Measurements from ENCODE around the gene JUNB.
"Not testable (repeated sequence)": the region's sequence is repeated elsewhere in the genome, so short reads cannot be mapped to it uniquely, and the experiment has no call there.

JUNB gene

GRCh38 chr19:12792853-12793289, 1.6 kb downstream of the JUNB start:
- H3K4me1 ChIP-seq (ENCODE audit: control insufficient read depth, insufficient read depth, low read length), result peaks cover 22% of the 10 kb centered on the region
- peaks cover 3% of the 10 kb centered on the region for H3K27me3 ChIP-seq (ENCODE audit: control insufficient read depth, insufficient read depth, low read length)
- H3K9me3 ChIP-seq (ENCODE audit: control insufficient read depth, insufficient read depth, low read length), result no peaks in the 10 kb centered on the region
- peak overlapping the region; percentile 37 for H3K9ac ChIP-seq (ENCODE audit: low read depth, low read length)
- peak overlapping the region; percentile 87 for H3K4me3 ChIP-seq (ENCODE audit: low read depth, low read length)
- no peaks in the 10 kb centered on the region for H3K36me3 ChIP-seq (ENCODE audit: control insufficient read depth, insufficient read depth, low read length)

- Histone ChIP-seq H3K27me3 (ENCODE audit: control insufficient read depth, insufficient read depth, low read length) (peaks cover 3% of the 10 kb centered on the region), H3K9me3 (ENCODE audit: control insufficient read depth, insufficient read depth, low read length) (no peaks in the 10 kb centered on the region), H3K4me1 (ENCODE audit: control insufficient read depth, insufficient read depth, low read length) (peaks cover 16% of the 10 kb centered on the region), H3K9ac (ENCODE audit: low read depth, low read length) (no peak overlapping the region), H3K36me3 (ENCODE audit: control insufficient read depth, insufficient read depth, low read length) (no peaks in the 10 kb centered on the region), H3K4me3 (ENCODE audit: low read depth, low read length) (peak overlapping the region; percentile 87)
These were observed 2.3 kb downstream of the JUNB start for GRCh38 chr19:12793290-12794195.

- peaks cover 16% of the 10 kb centered on the region for H3K4me1 ChIP-seq (ENCODE audit: control insufficient read depth, insufficient read depth, low read length)
- H3K9me3 ChIP-seq (ENCODE audit: control insufficient read depth, insufficient read depth, low read length), result no peaks in the 10 kb centered on the region
These were observed 3.1 kb downstream of the JUNB start for GRCh38 chr19:12794196-12794941.

GRCh38 chr19:12794971-12795381, 3.7 kb downstream of the JUNB start:
- Histone ChIP-seq H3K4me3 (ENCODE audit: low read depth, low read length) (no peak overlapping the region), H3K27me3 (ENCODE audit: control insufficient read depth, insufficient read depth, low read length) (peaks cover 3% of the 10 kb centered on the region), H3K4me1 (ENCODE audit: control insufficient read depth, insufficient read depth, low read length) (peaks cover 16% of the 10 kb centered on the region), H3K36me3 (ENCODE audit: control insufficient read depth, insufficient read depth, low read length) (peaks cover 8% of the 10 kb centered on the region), H3K9me3 (ENCODE audit: control insufficient read depth, insufficient read depth, low read length) (no peaks in the 10 kb centered on the region), H3K9ac (ENCODE audit: low read depth, low read length) (no peak overlapping the region)

More at GRCh38 chr19:12794196-12794941, 3.1 kb downstream of the JUNB start:
- H3K36me3 ChIP-seq (ENCODE audit: control insufficient read depth, insufficient read depth, low read length), result peaks cover 2% of the 10 kb centered on the region
- peaks cover 3% of the 10 kb centered on the region for H3K27me3 ChIP-seq (ENCODE audit: control insufficient read depth, insufficient read depth, low read length)
- H3K4me3 ChIP-seq (ENCODE audit: low read depth, low read length), result peak overlapping the region; percentile 49
- H3K9ac ChIP-seq (ENCODE audit: low read depth, low read length), result no peak overlapping the region

- Histone ChIP-seq H3K27me3 (ENCODE audit: control insufficient read depth, insufficient read depth, low read length) (no peaks in the 10 kb centered on the region), H3K36me3 (ENCODE audit: control insufficient read depth, insufficient read depth, low read length) (peaks cover 17% of the 10 kb centered on the region), H3K4me3 (ENCODE audit: low read depth, low read length) (peak overlapping the region; percentile 28), H3K9me3 (ENCODE audit: control insufficient read depth, insufficient read depth, low read length) (no peaks in the 10 kb centered on the region), H3K4me1 (ENCODE audit: control insufficient read depth, insufficient read depth, low read length) (peaks cover 15% of the 10 kb centered on the region), H3K9ac (ENCODE audit: low read depth, low read length) (no peak overlapping the region)
These were observed 5.1 kb downstream of the JUNB start for GRCh38 chr19:12796146-12797071.

- Histone ChIP-seq H3K27me3 (ENCODE audit: control insufficient read depth, insufficient read depth, low read length) (peaks cover under 1% of the 10 kb centered on the region), H3K36me3 (ENCODE audit: control insufficient read depth, insufficient read depth, low read length) (peaks cover 17% of the 10 kb centered on the region), H3K9ac (ENCODE audit: low read depth, low read length) (no peak overlapping the region), H3K4me3 (ENCODE audit: low read depth, low read length) (no peak overlapping the region), H3K9me3 (ENCODE audit: control insufficient read depth, insufficient read depth, low read length) (no peaks in the 10 kb centered on the region), H3K4me1 (ENCODE audit: control insufficient read depth, insufficient read depth, low read length) (peaks cover 15% of the 10 kb centered on the region)
These were observed 5.9 kb downstream of the JUNB start for GRCh38 chr19:12797141-12797587.

GRCh38 chr19:12797607-12798006, 6.3 kb downstream of the JUNB start:
- not testable (repeated sequence) for H3K4me3 ChIP-seq (ENCODE audit: low read depth, low read length); H3K9ac ChIP-seq (ENCODE audit: low read depth, low read length); H3K9me3 ChIP-seq (ENCODE audit: control insufficient read depth, insufficient read depth, low read length); H3K27me3 ChIP-seq (ENCODE audit: control insufficient read depth, insufficient read depth, low read length)
- peaks cover 18% of the 10 kb centered on the region for H3K4me1 ChIP-seq (ENCODE audit: control insufficient read depth, insufficient read depth, low read length)
- H3K36me3 ChIP-seq (ENCODE audit: control insufficient read depth, insufficient read depth, low read length), result peaks cover 17% of the 10 kb centered on the region

- H3K4me3 ChIP-seq (ENCODE audit: low read depth, low read length), result peak overlapping the region; percentile 96
- H3K4me1 ChIP-seq (ENCODE audit: control insufficient read depth, insufficient read depth, low read length), result peaks cover 15% of the 10 kb centered on the region
- H3K27me3 ChIP-seq (ENCODE audit: control insufficient read depth, insufficient read depth, low read length), result peaks cover 8% of the 10 kb centered on the region
- H3K36me3 ChIP-seq (ENCODE audit: control insufficient read depth, insufficient read depth, low read length), result peaks cover 17% of the 10 kb centered on the region
- no peaks in the 10 kb centered on the region for H3K9me3 ChIP-seq (ENCODE audit: control insufficient read depth, insufficient read depth, low read length)
- no peak overlapping the region for H3K9ac ChIP-seq (ENCODE audit: low read depth, low read length)
These were observed 8.6 kb downstream of the JUNB start for GRCh38 chr19:12799742-12800465.

GRCh38 chr19:12800466-12800770, 9.1 kb downstream of the JUNB start:
- H3K27me3 ChIP-seq (ENCODE audit: control insufficient read depth, insufficient read depth, low read length), result peaks cover 8% of the 10 kb centered on the region
- H3K36me3 ChIP-seq (ENCODE audit: control insufficient read depth, insufficient read depth, low read length), result peaks cover 17% of the 10 kb centered on the region
- H3K4me3 ChIP-seq (ENCODE audit: low read depth, low read length), result peak overlapping the region; percentile 96
- no peak overlapping the region for H3K9ac ChIP-seq (ENCODE audit: low read depth, low read length)
- peaks cover 15% of the 10 kb centered on the region for H3K4me1 ChIP-seq (ENCODE audit: control insufficient read depth, insufficient read depth, low read length)
- H3K9me3 ChIP-seq (ENCODE audit: control insufficient read depth, insufficient read depth, low read length), result no peaks in the 10 kb centered on the region

- Histone ChIP-seq H3K36me3 (ENCODE audit: control insufficient read depth, insufficient read depth, low read length) (peaks cover 17% of the 10 kb centered on the region), H3K4me3 (ENCODE audit: low read depth, low read length) (peak overlapping the region; percentile 96), H3K4me1 (ENCODE audit: control insufficient read depth, insufficient read depth, low read length) (peaks cover 12% of the 10 kb centered on the region), H3K9ac (ENCODE audit: low read depth, low read length) (peak overlapping the region; percentile 87), H3K9me3 (ENCODE audit: control insufficient read depth, insufficient read depth, low read length) (no peaks in the 10 kb centered on the region), H3K27me3 (ENCODE audit: control insufficient read depth, insufficient read depth, low read length) (peaks cover 8% of the 10 kb centered on the region)
These were observed 9.7 kb downstream of the JUNB start for GRCh38 chr19:12800923-12801465.
